Measurements from ENCODE around the gene GP9.
"Not testable (repeated sequence)": the region's sequence is repeated elsewhere in the genome, so short reads cannot be mapped to it uniquely, and the experiment has no call there.

Gene GP9

GRCh38 chr3:129107793-129108192 lies 47.2 kb downstream of the GP9 start:
- Histone ChIP-seq H4K20me1 (ENCODE audit: insufficient read depth, low read length) (no peaks in the 10 kb centered on the region), H3K36me3 (ENCODE audit: insufficient read depth, low read length) (peaks cover 15% of the 10 kb centered on the region; the same call in 1 of the 2 replicates), H3K9me2 (ENCODE audit: low read depth, low read length) (no peaks in the 10 kb centered on the region), H3K4me2 (ENCODE audit: low read length) (no peak overlapping the region), H3K4me3 (ENCODE audit: low read depth, low read length, poor library complexity, severe bottlenecking) (no peak overlapping the region), H3F3A (ENCODE audit: insufficient read depth, low read length) (no peaks in the 10 kb centered on the region), H3K27me3 (ENCODE audit: insufficient read depth, low read length) (no peaks in the 10 kb centered on the region), H3K79me2 (ENCODE audit: insufficient read depth, low read length) (no peaks in the 10 kb centered on the region), H3K4me1 (ENCODE audit: insufficient read depth, low read length, severe bottlenecking) (peaks cover 35% of the 10 kb centered on the region), H3K9ac (ENCODE audit: low read length) (no peak overlapping the region), H2AFZ (ENCODE audit: low read length) (no peak overlapping the region), H3K27ac (ENCODE audit: low read depth, low read length, poor library complexity, severe bottlenecking) (no peak overlapping the region), H3K9me3 (ENCODE audit: low read length) (no peaks in the 10 kb centered on the region)
- TF ChIP-seq EZH2 (IDR thresholded peaks at IDR 0.05; ENCODE audit: borderline replicate concordance, low read length) (no peak), CTCF (IDR thresholded peaks at IDR 0.05; ENCODE audit: low read length) (no peak)

- not testable (repeated sequence) for H3K9ac ChIP-seq (ENCODE audit: low read length); H3K4me2 ChIP-seq (ENCODE audit: low read length); H4K20me1 ChIP-seq (ENCODE audit: insufficient read depth, low read length); H3K4me3 ChIP-seq (ENCODE audit: low read depth, low read length, poor library complexity, severe bottlenecking); H2AFZ ChIP-seq (ENCODE audit: low read length); H3K9me2 ChIP-seq (ENCODE audit: low read depth, low read length); H3F3A ChIP-seq (ENCODE audit: insufficient read depth, low read length); H3K9me3 ChIP-seq (ENCODE audit: low read length); H3K27ac ChIP-seq (ENCODE audit: low read depth, low read length, poor library complexity, severe bottlenecking); H3K27me3 ChIP-seq (ENCODE audit: insufficient read depth, low read length); H3K79me2 ChIP-seq (ENCODE audit: insufficient read depth, low read length)
- peaks cover 19% of the 10 kb centered on the region; the same call in 1 of the 2 replicates for H3K36me3 ChIP-seq (ENCODE audit: insufficient read depth, low read length)
- peaks cover 14% of the 10 kb centered on the region for H3K4me1 ChIP-seq (ENCODE audit: insufficient read depth, low read length, severe bottlenecking)
These were observed 50.6 kb downstream of the GP9 start for GRCh38 chr3:129111076-129111780.

All from OCI-LY1 (cell line).